Activated B cell treated with CpG ODN at 0.5 μM for 24 hours (primary cell): ENCODE measurements around the gene CA10. TPM values are rescaled to one million over a fixed set of nuclear protein-coding genes. Genes with fewer than 3 reads are reported as not detected.

Experiments used
- ATAC-seq: fragments of 200-7000 bp; cut with Tn5 transposase; one replicate; pipeline ENCODE4 v1.10.0; 2021; ENCODE audit warnings: low read depth, mild to moderate bottlenecking, moderate library complexity
- CTCF ChIA-PET: fragments of 350-600 bp; sonication (Branson Sonifier 250); formaldehyde crosslinking; loops from one replicate; lab custom pipeline; 2021; ENCODE audit warnings: antibody characterized with exemption; lab: Charles Lee
- POLR2A ChIA-PET: fragments of 350-600 bp; sonication (Branson Sonifier 250); formaldehyde crosslinking; loops from one replicate; lab custom pipeline; 2021; ENCODE audit warnings: antibody characterized with exemption; lab: Charles Lee
- DNase-seq: peaks from one replicate; pipeline ENCODE4 v3.0.0; 2022
- H3K27ac Mint-ChIP-seq: one replicate; pipeline ENCODE4 v1.8.0; 2020; ENCODE audit warnings: mixed read lengths
- H3K27me3 Mint-ChIP-seq: one replicate; pipeline ENCODE4 v1.8.0; 2021; ENCODE audit warnings: mixed read lengths
- H3K36me3 Mint-ChIP-seq: one replicate; pipeline ENCODE4 v1.8.0; 2021; ENCODE audit warnings: low read depth, mixed read lengths
- H3K4me1 Mint-ChIP-seq: one replicate; pipeline ENCODE4 v1.8.0; 2021; ENCODE audit warnings: mixed read lengths
- H3K4me3 Mint-ChIP-seq: one replicate; pipeline ENCODE4 v1.8.0; 2020; ENCODE audit warnings: mild to moderate bottlenecking, mixed read lengths
- H3K9me3 Mint-ChIP-seq: one replicate; pipeline ENCODE4 v1.8.0; 2020; ENCODE audit warnings: mixed read lengths
- intact Hi-C: fragments of 100-400 bp; cut with micrococcal nuclease; formaldehyde crosslinking; loops from one replicate; pipeline ENCODE4 v1.15.1; 2024
- total RNA-seq: library from RNA; stranded (reverse); gene quantifications from 2 replicates; pipeline ENCODE4 v1.2.3, GENCODE V29; 2022
- TF ChIP-seq, protein P1 (sequence below): fragments of 200-600 bp; IDR thresholded peaks from one replicate; pipeline ENCODE4 v1.8.0; 2022; ENCODE audit warnings: antibody characterized with exemption, mild to moderate bottlenecking

The CA10 gene
- total RNA-seq, 1 donor from 2014 or later = not detected

DNA sequence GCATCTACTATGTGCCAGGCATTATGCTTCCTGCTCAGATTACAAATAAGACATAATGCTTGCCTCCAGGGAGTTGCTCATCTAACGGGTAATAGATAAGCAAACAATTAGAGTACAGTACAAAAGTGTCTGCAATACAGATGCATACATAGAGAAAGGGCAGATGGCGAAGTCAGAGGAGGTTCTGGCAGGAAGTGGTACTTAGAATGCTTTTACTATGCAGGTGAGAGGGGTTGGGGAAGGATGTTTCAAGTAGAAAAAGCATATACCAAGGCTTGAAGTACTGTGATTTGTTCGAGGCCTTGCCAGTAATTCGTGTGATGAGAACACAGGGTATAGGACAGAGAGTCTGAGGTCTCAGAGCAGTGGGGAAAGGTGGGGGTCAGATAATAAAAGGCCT lies 548.4 kb downstream of the CA10 start:
- intact Hi-C loops = no loop called here
- Mint-ChIP-seq H3K36me3 (no peaks in the 10 kb centered on the region), H3K27ac (no peak overlapping the region), H3K4me3 (no peak overlapping the region), H3K27me3 (no peaks in the 10 kb centered on the region), H3K4me1 (no peaks in the 10 kb centered on the region), H3K9me3 (no peaks in the 10 kb centered on the region)
- ChIA-PET CTCF (no interaction called here), POLR2A (no interaction called here)
- ATAC-seq (no peak), DNase-seq (no peak)
- TF ChIP-seq, protein P1, sequence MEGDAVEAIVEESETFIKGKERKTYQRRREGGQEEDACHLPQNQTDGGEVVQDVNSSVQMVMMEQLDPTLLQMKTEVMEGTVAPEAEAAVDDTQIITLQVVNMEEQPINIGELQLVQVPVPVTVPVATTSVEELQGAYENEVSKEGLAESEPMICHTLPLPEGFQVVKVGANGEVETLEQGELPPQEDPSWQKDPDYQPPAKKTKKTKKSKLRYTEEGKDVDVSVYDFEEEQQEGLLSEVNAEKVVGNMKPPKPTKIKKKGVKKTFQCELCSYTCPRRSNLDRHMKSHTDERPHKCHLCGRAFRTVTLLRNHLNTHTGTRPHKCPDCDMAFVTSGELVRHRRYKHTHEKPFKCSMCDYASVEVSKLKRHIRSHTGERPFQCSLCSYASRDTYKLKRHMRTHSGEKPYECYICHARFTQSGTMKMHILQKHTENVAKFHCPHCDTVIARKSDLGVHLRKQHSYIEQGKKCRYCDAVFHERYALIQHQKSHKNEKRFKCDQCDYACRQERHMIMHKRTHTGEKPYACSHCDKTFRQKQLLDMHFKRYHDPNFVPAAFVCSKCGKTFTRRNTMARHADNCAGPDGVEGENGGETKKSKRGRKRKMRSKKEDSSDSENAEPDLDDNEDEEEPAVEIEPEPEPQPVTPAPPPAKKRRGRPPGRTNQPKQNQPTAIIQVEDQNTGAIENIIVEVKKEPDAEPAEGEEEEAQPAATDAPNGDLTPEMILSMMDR = no peak

- TF ChIP-seq, protein P1 = no peak
- Mint-ChIP-seq H3K4me3 (no peak overlapping the region), H3K9me3 (no peaks in the 10 kb centered on the region), H3K27me3 (no peaks in the 10 kb centered on the region), H3K27ac (no peak overlapping the region), H3K4me1 (no peaks in the 10 kb centered on the region), H3K36me3 (no peaks in the 10 kb centered on the region)
- DNase-seq = no peak
- CTCF ChIA-PET = no interaction called here
- no peak for ATAC-seq
- POLR2A ChIA-PET = no interaction called here
- intact Hi-C loops = no loop called here
Measured at GRCh38 chr17:51608251-51608933, 550.1 kb downstream of the CA10 start.

DNA sequence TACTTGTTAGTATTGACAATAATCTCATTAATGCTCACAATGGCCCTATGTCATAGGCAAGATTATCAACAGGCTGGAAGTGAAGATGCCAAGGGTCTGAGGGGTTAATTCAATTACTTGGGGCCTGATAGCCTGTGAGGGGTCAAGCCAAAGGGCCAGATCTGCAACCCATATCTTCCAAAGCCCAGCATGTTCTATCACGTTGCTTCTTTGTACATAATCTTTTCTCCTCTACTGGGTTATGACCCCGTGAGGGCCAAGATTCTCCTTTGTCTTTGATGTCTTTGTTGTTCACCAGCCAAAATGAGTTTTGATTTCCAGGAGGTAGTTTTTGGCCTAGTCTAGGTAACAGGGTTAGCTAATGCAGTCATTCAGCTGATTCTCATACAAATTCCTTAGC lies 551.0 kb downstream of the CA10 start:
- ATAC-seq (no peak), DNase-seq (no peak)
- ChIA-PET POLR2A (no interaction called here), CTCF (no interaction called here)
- H3K27ac Mint-ChIP-seq = no peak overlapping the region
- no peaks in the 10 kb centered on the region for H3K36me3 Mint-ChIP-seq
- no peaks in the 10 kb centered on the region for H3K4me1 Mint-ChIP-seq
- no peaks in the 10 kb centered on the region for H3K27me3 Mint-ChIP-seq
- TF ChIP-seq, protein P1 = no peak
- H3K9me3 Mint-ChIP-seq = no peaks in the 10 kb centered on the region
- intact Hi-C loops = no loop called here
- no peak overlapping the region for H3K4me3 Mint-ChIP-seq

DNA sequence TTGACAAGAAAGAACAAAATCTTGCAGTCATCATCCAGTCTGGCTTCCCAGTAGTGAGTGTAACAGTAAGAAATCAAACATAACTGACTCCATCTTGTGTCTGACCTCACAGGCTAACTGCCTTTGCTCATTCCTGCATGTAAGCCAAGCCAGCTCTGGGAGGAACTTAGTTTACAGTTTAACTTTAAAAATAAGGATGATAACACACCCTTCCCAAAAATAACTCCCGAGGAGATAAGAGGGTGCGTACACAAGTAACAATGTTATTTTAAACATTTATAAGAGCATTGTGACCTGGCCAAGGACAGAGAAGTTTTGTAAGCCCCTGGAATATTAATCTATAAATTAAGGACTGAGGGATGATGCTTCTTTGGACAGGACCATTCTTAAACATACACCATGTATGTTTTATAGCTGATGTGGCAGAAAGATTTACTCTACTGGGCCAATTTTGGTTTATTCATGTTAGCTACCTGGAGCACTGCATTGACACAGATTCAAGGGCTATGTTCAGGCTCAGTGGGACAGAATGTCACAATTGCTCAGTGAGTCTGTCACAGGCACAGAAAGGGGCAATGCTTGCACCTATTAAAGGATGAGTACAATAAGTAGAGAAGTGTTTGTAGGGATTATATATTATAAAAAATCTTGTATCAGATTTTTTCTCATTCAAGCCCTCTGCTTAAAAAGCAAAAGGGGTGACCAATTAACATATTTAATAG lies 554.1 kb downstream of the CA10 start:
- TF ChIP-seq, protein P1 = no peak
- DNase-seq (no peak), ATAC-seq (no peak)
- intact Hi-C loops = no loop called here
- H3K4me3 Mint-ChIP-seq = no peak overlapping the region
- H3K27ac Mint-ChIP-seq = no peak overlapping the region
- ChIA-PET POLR2A (no interaction called here), CTCF (no interaction called here)
- H3K9me3 Mint-ChIP-seq = no peaks in the 10 kb centered on the region
- no peaks in the 10 kb centered on the region for H3K27me3 Mint-ChIP-seq
- no peaks in the 10 kb centered on the region for H3K36me3 Mint-ChIP-seq
- H3K4me1 Mint-ChIP-seq = no peaks in the 10 kb centered on the region

GRCh38 chr17:51601622-51602261 lies 556.8 kb downstream of the CA10 start:
- intact Hi-C loops = no loop called here
- CTCF ChIA-PET = no interaction called here
- no peaks in the 10 kb centered on the region for H3K9me3 Mint-ChIP-seq
- POLR2A ChIA-PET = no interaction called here
- DNase-seq (no peak), ATAC-seq (no peak)
- H3K27me3 Mint-ChIP-seq = no peaks in the 10 kb centered on the region
- no peak overlapping the region for H3K4me3 Mint-ChIP-seq
- no peak overlapping the region for H3K27ac Mint-ChIP-seq
- TF ChIP-seq, protein P1 = no peak
- no peaks in the 10 kb centered on the region for H3K36me3 Mint-ChIP-seq
- no peaks in the 10 kb centered on the region for H3K4me1 Mint-ChIP-seq
